ENCODE data around the gene ABAT. TPM values are rescaled to one million over a fixed set of nuclear protein-coding genes. Genes with fewer than 3 reads are reported as not detected.

The ABAT gene
- total and polyA plus RNA-seq, 2 of the 8 experiments (the other 6 are each of a cell fraction or from before 2014, with no cell fraction given): 6.4 to 8.4 TPM

GRCh38 chr16:8661703-8662102 lies 12.7 kb upstream of the ABAT start:
- Histone ChIP-seq H2BK12ac (ENCODE audit: low read depth, low read length) (no peak overlapping the region), H3K18ac (ENCODE audit: extremely low read depth, low read length) (no peak overlapping the region), H3K9me3 (ENCODE audit: insufficient read depth in 2 of 2, low read depth in 1 of 2, low read length in 1 of 2) (no peaks in the 10 kb centered on the region), H4K20me1 (replicated peaks in 1 of 2; ENCODE audit: control insufficient read depth in 1 of 2, insufficient read depth in 2 of 2, low read length in 2 of 2) (no peaks in the 10 kb centered on the region), H2BK5ac (ENCODE audit: low read depth, low read length) (no peak overlapping the region), H3K56ac (replicated peaks; ENCODE audit: insufficient read length, low read depth, low read length) (no peak overlapping the region), H3K4me2 (ENCODE audit: insufficient read depth in 1 of 2, low read depth in 2 of 2, low read length in 2 of 2) (no peak overlapping the region), H3K27ac (ENCODE audit: low read depth, low read length) (no peak overlapping the region), H3K4me3 (ENCODE audit: extremely low read depth in 1 of 4, insufficient read depth in 2 of 4, low read depth in 3 of 4, low read length in 4 of 4) (no peak overlapping the region), H2BK120ac (replicated peaks; ENCODE audit: low read depth, low read length) (no peak overlapping the region), H4K5ac (ENCODE audit: insufficient read length, low read depth, low read length) (no peak overlapping the region), H2BK20ac (ENCODE audit: low read length) (no peak overlapping the region), H3K9ac (replicated peaks in 1 of 4; ENCODE audit: extremely low read depth in 1 of 4, low read depth in 3 of 4, low read length in 3 of 4) (no peak overlapping the region), H2AK5ac (ENCODE audit: low read depth, low read length) (no peak overlapping the region), H3K4me1 (replicated peaks in 1 of 4; ENCODE audit: control insufficient read depth in 3 of 4, insufficient read depth in 4 of 4, low read length in 3 of 4) (peaks cover 0 to 3% (median 0%) of the 10 kb centered on the region in 4 experiments; a peak in 2 of 7 replicates), H3K79me1 (ENCODE audit: low read depth, low read length) (no peaks in the 10 kb centered on the region), H3K23me2 (ENCODE audit: low read depth, low read length) (no peaks in the 10 kb centered on the region), H2AFZ (ENCODE audit: low read length) (no peak overlapping the region), H3K79me2 (ENCODE audit: control insufficient read depth in 1 of 2, insufficient read depth in 2 of 2, low read length in 2 of 2) (no peaks in the 10 kb centered on the region), H3K27me3 (replicated peaks in 1 of 4; ENCODE audit: control insufficient read depth in 3 of 4, extremely low read depth in 1 of 4, insufficient read depth in 3 of 4, low read length in 3 of 4) (no peaks in the 10 kb centered on the region), H3K4ac (replicated peaks; ENCODE audit: insufficient read length, low read depth, low read length) (no peak overlapping the region), H3K23ac (ENCODE audit: insufficient read length) (no peak overlapping the region), H4K91ac (replicated peaks; ENCODE audit: insufficient read length, low read length) (no peak overlapping the region), H3K14ac (ENCODE audit: insufficient read length) (no peak overlapping the region), H3K36me3 (ENCODE audit: control insufficient read depth in 2 of 4, insufficient read depth in 4 of 4, low read length in 3 of 4) (no peaks in the 10 kb centered on the region), H2BK15ac (ENCODE audit: low read length) (no peak overlapping the region), H4K8ac (ENCODE audit: extremely low read depth, insufficient read depth, low read length) (no peak overlapping the region)
- TF ChIP-seq USF2 (IDR thresholded peaks at IDR 0.05; ENCODE audit: low read length): no peak
- no peak for TF ChIP-seq POLR2AphosphoS5 (IDR thresholded peaks at IDR 0.05; ENCODE audit: low read depth, low read length)
- TF ChIP-seq MAFK (IDR thresholded peaks at IDR 0.05; ENCODE audit: low read depth, low read length): no peak
- no peak for TF ChIP-seq JUN (IDR thresholded peaks at IDR 0.05; ENCODE audit: low read depth, low read length)
- TF ChIP-seq TAF1 (IDR thresholded peaks at IDR 0.05; ENCODE audit: low read depth, low read length): no peak
- no peak for TF ChIP-seq BRCA1 (IDR thresholded peaks at IDR 0.05; ENCODE audit: low read depth, low read length)
- TF ChIP-seq KDM4A (IDR thresholded peaks at IDR 0.05; ENCODE audit: low read depth, low read length, severe bottlenecking): no peak
- no peak for TF ChIP-seq TAF7 (optimal IDR thresholded peaks at IDR 0.05; ENCODE audit: borderline replicate concordance, low read depth, low read length)
- no peak for TF ChIP-seq KDM1A (IDR thresholded peaks at IDR 0.05; ENCODE audit: borderline replicate concordance, low read length)
- no peak for DNase-seq (ENCODE audit: low read depth in 1 of 2, low spot score in 2 of 2)
- ChIA-PET CTCF (ENCODE audit: partially characterized antibody) (interaction anchor here (0.7 to 27.6 kb wide), 14 partner anchors 8 to 286 kb away, joined by 3 to 404 read pairs (median 4); partner anchors contain the start of genes ABAT, PMM2 and TMEM186), POLR2A (ENCODE audit: partially characterized antibody) (no interaction called here)
- 80% methylated on average over 5 of the region's 5 CpGs; no CpG with 5 or more reads in 1 of the 2 experiments for WGBS, 2 experiments (ENCODE audit: extremely low coverage in 1 of 2, insufficient coverage in 1 of 2, insufficient read length in 1 of 2, insufficient replicate concordance in 2 of 2, low coverage in 1 of 2, low lambda C conversion rate in 2 of 2, missing lambda C conversion rate in 1 of 2)
- no peak for FAIRE-seq
